Endodermal cell (in vitro differentiated cells): ENCODE measurements around the gene THSD7A. TPM values are rescaled to one million over a fixed set of nuclear protein-coding genes. Genes with fewer than 3 reads are reported as not detected.

Experiments used
- DNase-seq: peaks from one replicate; pipeline ENCODE4 v3.0.0-alpha.2; 2017
- H3K27ac ChIP-seq: 2 replicates; pipeline ENCODE4 v1.5.1; 2013; ENCODE audit warnings: mild to moderate bottlenecking, low read depth, low read length, moderate library complexity
- H3K27me3 ChIP-seq: 2 replicates; pipeline ENCODE4 v1.6.1; 2013; ENCODE audit warnings: mild to moderate bottlenecking, low read length, moderate library complexity; ENCODE audit not compliant: insufficient read depth, control insufficient read depth, poor library complexity, severe bottlenecking
- H3K36me3 ChIP-seq: 2 replicates; pipeline ENCODE4 v1.7.0; 2013; ENCODE audit warnings: mild to moderate bottlenecking, low read length, moderate library complexity; ENCODE audit not compliant: control insufficient read depth, insufficient read depth
- H3K4me1 ChIP-seq: one replicate; pipeline ENCODE4 v1.7.0; 2013; ENCODE audit warnings: low read length; ENCODE audit not compliant: control insufficient read depth, insufficient read depth
- H3K4me3 ChIP-seq: 2 replicates; pipeline ENCODE4 v1.5.1; 2013; ENCODE audit warnings: mild to moderate bottlenecking, low read length, moderate library complexity
- H3K9ac ChIP-seq: 2 replicates; pipeline ENCODE4 v1.6.1; 2013; ENCODE audit warnings: mild to moderate bottlenecking, low read length, moderate library complexity; ENCODE audit not compliant: poor library complexity, severe bottlenecking; ENCODE audit errors: extremely low read depth
- H3K9me3 ChIP-seq: 2 replicates; pipeline ENCODE4 v1.6.1; 2013; ENCODE audit warnings: mild to moderate bottlenecking, low read length, moderate library complexity; ENCODE audit not compliant: control insufficient read depth
- H3K27ac Mint-ChIP-seq: 2 replicates; pipeline ENCODE4 v1.8.0; 2020; ENCODE audit warnings: mixed read lengths
- H3K27me3 Mint-ChIP-seq: 2 replicates; pipeline ENCODE4 v1.8.0; 2021; ENCODE audit warnings: mild to moderate bottlenecking, mixed read lengths; ENCODE audit not compliant: insufficient read depth
- H3K36me3 Mint-ChIP-seq: 2 replicates; pipeline ENCODE4 v1.8.0; 2020; ENCODE audit warnings: low read depth, mixed read lengths
- H3K4me1 Mint-ChIP-seq: 2 replicates; pipeline ENCODE4 v1.8.0; 2020; ENCODE audit warnings: mixed read lengths
- H3K4me3 Mint-ChIP-seq: 2 replicates; pipeline ENCODE4 v1.8.0; 2020; ENCODE audit warnings: mild to moderate bottlenecking, moderate library complexity, mixed read lengths
- H3K9me3 Mint-ChIP-seq: 2 replicates; pipeline ENCODE4 v1.8.0; 2020; ENCODE audit warnings: mild to moderate bottlenecking, mixed read lengths
- CTCF ChIP-seq: fragments of 200-600 bp; sonication (generic); conservative IDR thresholded peaks from 2 replicates; pipeline ENCODE4 v1.5.0; 2021; ENCODE audit warnings: antibody characterized with exemption, mild to moderate bottlenecking
- WGBS, 2 experiments: methylation state at CpG; one replicate each; pipeline versions ENCODE4 v1.1.5 to v1.1.7; 2013; ENCODE audit warnings: missing lambda C conversion rate in 2 of 2, mixed read lengths in 1 of 2; ENCODE audit not compliant: insufficient coverage in 1 of 2, insufficient read length in 1 of 2; 5-methylcytosine and 5-hydroxymethylcytosine counted together
- total RNA-seq, 2 donors: library from RNA; stranded (reverse); fragmentation: NEBNext Ultra II Directional in 1 of 2; extraction: Animal tissue kit (Norgen Biotek cat#: 25700) in 1 of 2; gene quantifications; 2 replicates in 1 of 2; 3 replicates in 1 of 2; pipeline ENCODE4 v1.2.1, GENCODE V29; 2021

The THSD7A gene
- total RNA-seq, 2 donors from 2014 or later = 0.73 to 1.3 TPM

GRCh38 chr7:11552676-11553296 is 279.2 kb downstream of the THSD7A start:
- Mint-ChIP-seq H3K27ac (no peak overlapping the region), H3K4me3 (no peak overlapping the region), H3K27me3 (no peaks in the 10 kb centered on the region), H3K4me1 (peaks cover 9% of the 10 kb centered on the region), H3K36me3 (no peaks in the 10 kb centered on the region), H3K9me3 (peaks cover 3% of the 10 kb centered on the region)
- H3K4me1 ChIP-seq = peaks cover 4% of the 10 kb centered on the region
- H3K27me3 ChIP-seq = no peaks in the 10 kb centered on the region
- H3K4me3 ChIP-seq = no peak overlapping the region
- WGBS, 2 experiments = 91 to 93% methylated on average over 2 to 6 of the region's 6 CpGs
- H3K9ac ChIP-seq = no peak overlapping the region
- H3K9me3 ChIP-seq = no peaks in the 10 kb centered on the region
- H3K36me3 ChIP-seq = no peaks in the 10 kb centered on the region
- no peak for TF ChIP-seq CTCF
- no peak for DNase-seq
- H3K27ac ChIP-seq = no peak overlapping the region

- Mint-ChIP-seq H3K36me3 (no peaks in the 10 kb centered on the region), H3K27ac (no peak overlapping the region), H3K9me3 (peaks cover 3% of the 10 kb centered on the region)
Measured at GRCh38 chr7:11551470-11551869, 280.5 kb downstream of the THSD7A start.

GRCh38 chr7:11548532-11548931 is 283.5 kb downstream of the THSD7A start:
- no peak for TF ChIP-seq CTCF
- 91 to 100% methylated on average over 1 of the region's 1 CpG for WGBS, 2 experiments
- no peaks in the 10 kb centered on the region for H3K4me1 ChIP-seq
- no peak overlapping the region for H3K4me3 ChIP-seq
- H3K27ac ChIP-seq = no peak overlapping the region
- H3K27me3 ChIP-seq = no peaks in the 10 kb centered on the region
- Mint-ChIP-seq H3K9me3 (peaks cover 3% of the 10 kb centered on the region), H3K27me3 (peaks cover 4% of the 10 kb centered on the region), H3K4me1 (no peaks in the 10 kb centered on the region), H3K36me3 (no peaks in the 10 kb centered on the region), H3K27ac (no peak overlapping the region), H3K4me3 (no peak overlapping the region)
- H3K9me3 ChIP-seq = peaks cover 2% of the 10 kb centered on the region
- no peak overlapping the region for H3K9ac ChIP-seq
- DNase-seq = no peak
- H3K36me3 ChIP-seq = no peaks in the 10 kb centered on the region

More at GRCh38 chr7:11551470-11551869, 280.5 kb downstream of the THSD7A start:
- H3K4me1 ChIP-seq = no peaks in the 10 kb centered on the region
- TF ChIP-seq CTCF = no peak
- H3K9me3 ChIP-seq = no peaks in the 10 kb centered on the region
- H3K27me3 Mint-ChIP-seq = no peaks in the 10 kb centered on the region
- no peaks in the 10 kb centered on the region for H3K4me1 Mint-ChIP-seq
- H3K36me3 ChIP-seq = no peaks in the 10 kb centered on the region
- H3K27ac ChIP-seq = no peak overlapping the region
- H3K9ac ChIP-seq = no peak overlapping the region
- H3K4me3 ChIP-seq = no peak overlapping the region
- DNase-seq = no peak
- no peaks in the 10 kb centered on the region for H3K27me3 ChIP-seq
- no peak overlapping the region for H3K4me3 Mint-ChIP-seq
